ENCODE data around the gene EPHB2.
A peak's percentile ranks its signal among the peaks of the same experiment; 100 is the strongest.

Gene EPHB2

GRCh38 chr1:22857661-22858060 lies 147.0 kb downstream of the EPHB2 start:
- Histone ChIP-seq H2AK5ac (ENCODE audit: low read depth, low read length) (no peak overlapping the region), H3K14ac (ENCODE audit: low read length) (no peak overlapping the region), H2BK12ac (ENCODE audit: low read length) (no peak overlapping the region), H2AFZ (ENCODE audit: low read length) (no peak overlapping the region), H3K23ac (ENCODE audit: low read depth, low read length, poor library complexity) (no peak overlapping the region), H2BK5ac (ENCODE audit: low read length) (no peak overlapping the region), H3K9ac (ENCODE audit: low read depth, low read length, poor library complexity) (no peak overlapping the region), H3K18ac (ENCODE audit: low read length) (no peak overlapping the region), H3K4me1 (ENCODE audit: control insufficient read depth in 2 of 2, insufficient read depth in 1 of 2, low read depth in 1 of 2, low read length in 2 of 2) (no peaks in the 10 kb centered on the region), H3K79me1 (ENCODE audit: low read depth, low read length) (no peaks in the 10 kb centered on the region), H2BK120ac (ENCODE audit: low read depth, low read length) (no peak overlapping the region), H3K27ac (replicated peaks; ENCODE audit: low read length) (no peak overlapping the region), H3K4me2 (ENCODE audit: insufficient read depth, low read length, poor library complexity, severe bottlenecking) (no peak overlapping the region), H3K27me3 (ENCODE audit: control insufficient read depth in 3 of 3, insufficient read depth in 3 of 3, low read depth in 1 of 3, low read length in 3 of 3) (peaks cover 0 to 4% (median 0%) of the 10 kb centered on the region in 3 experiments), H3K4ac (ENCODE audit: low read length) (no peak overlapping the region), H2BK15ac (ENCODE audit: low read length) (no peak overlapping the region), H4K8ac (ENCODE audit: low read depth, low read length) (no peak overlapping the region), H3K36me3 (replicated peaks in 1 of 2; ENCODE audit: control insufficient read depth in 2 of 2, insufficient read depth in 2 of 2, low read length in 2 of 2) (no peaks in the 10 kb centered on the region), H4K91ac (ENCODE audit: low read depth, low read length, poor library complexity) (no peak overlapping the region), H3K4me3 (ENCODE audit: low read length in 2 of 2) (no peak overlapping the region), H3K9me3 (replicated peaks in 1 of 2; ENCODE audit: control insufficient read depth in 2 of 2, insufficient read depth in 1 of 2, low read depth in 1 of 2, low read length in 2 of 2) (no peaks in the 10 kb centered on the region)
- no peak for DNase-seq (ENCODE audit: low spot score)
- no CpG with 5 or more reads among the region's 7 CpGs for WGBS, 2 donors (ENCODE audit: extremely low coverage in 2 of 2, insufficient read length in 2 of 2, insufficient replicate concordance in 1 of 2)

GRCh38 chr1:22860414-22860800 lies 149.8 kb downstream of the EPHB2 start:
- no peak overlapping the region for H3K14ac ChIP-seq (ENCODE audit: low read length)
- H3K9me3 ChIP-seq (replicated peaks in 1 of 2; ENCODE audit: control insufficient read depth in 2 of 2, insufficient read depth in 1 of 2, low read depth in 1 of 2, low read length in 2 of 2): no peaks in the 10 kb centered on the region
- peaks cover 10 to 13% of the 10 kb centered on the region in 2 donors for H3K36me3 ChIP-seq (replicated peaks in 1 of 2; ENCODE audit: control insufficient read depth in 2 of 2, insufficient read depth in 2 of 2, low read length in 2 of 2)
- H2AK5ac ChIP-seq (ENCODE audit: low read depth, low read length): peak overlapping the region; percentile 26
- no peak for DNase-seq (ENCODE audit: low spot score)
- H3K4me1 ChIP-seq (ENCODE audit: control insufficient read depth in 2 of 2, insufficient read depth in 1 of 2, low read depth in 1 of 2, low read length in 2 of 2): no peaks in the 10 kb centered on the region
- no peak overlapping the region for H3K4me3 ChIP-seq (ENCODE audit: low read length in 2 of 2)
- peak overlapping the region; percentile 26 for H3K23ac ChIP-seq (ENCODE audit: low read depth, low read length, poor library complexity)
- H2BK120ac ChIP-seq (ENCODE audit: low read depth, low read length): no peak overlapping the region
- no peak overlapping the region for H3K4me2 ChIP-seq (ENCODE audit: insufficient read depth, low read length, poor library complexity, severe bottlenecking)
- H3K27ac ChIP-seq (replicated peaks; ENCODE audit: low read length): no peak overlapping the region
- no CpG with 5 or more reads among the region's 9 CpGs for WGBS, 2 donors (ENCODE audit: extremely low coverage in 2 of 2, insufficient read length in 2 of 2, insufficient replicate concordance in 1 of 2)
- H2BK12ac ChIP-seq (ENCODE audit: low read length): no peak overlapping the region
- H2BK5ac ChIP-seq (ENCODE audit: low read length): no peak overlapping the region
- H3K9ac ChIP-seq (ENCODE audit: low read depth, low read length, poor library complexity): peak overlapping the region; percentile 8
- no peak overlapping the region for H4K91ac ChIP-seq (ENCODE audit: low read depth, low read length, poor library complexity)
- H2AFZ ChIP-seq (ENCODE audit: low read length): no peak overlapping the region
- peak overlapping the region; percentile 63 for H3K18ac ChIP-seq (ENCODE audit: low read length)
- H3K4ac ChIP-seq (ENCODE audit: low read length): no peak overlapping the region
- H2BK15ac ChIP-seq (ENCODE audit: low read length): peak overlapping the region; percentile 32
- no peaks in the 10 kb centered on the region for H3K79me1 ChIP-seq (ENCODE audit: low read depth, low read length)
- H4K8ac ChIP-seq (ENCODE audit: low read depth, low read length): no peak overlapping the region
- no peaks in the 10 kb centered on the region for H3K27me3 ChIP-seq (ENCODE audit: control insufficient read depth in 3 of 3, insufficient read depth in 3 of 3, low read depth in 1 of 3, low read length in 3 of 3)

- Histone ChIP-seq H2BK12ac (ENCODE audit: low read length) (no peak overlapping the region), H4K91ac (ENCODE audit: low read depth, low read length, poor library complexity) (no peak overlapping the region), H3K27me3 (ENCODE audit: control insufficient read depth in 3 of 3, insufficient read depth in 3 of 3, low read depth in 1 of 3, low read length in 3 of 3) (no peaks in the 10 kb centered on the region), H2BK120ac (ENCODE audit: low read depth, low read length) (no peak overlapping the region), H3K36me3 (replicated peaks in 1 of 2; ENCODE audit: control insufficient read depth in 2 of 2, insufficient read depth in 2 of 2, low read length in 2 of 2) (peaks cover 14 to 18% of the 10 kb centered on the region in 2 donors), H2BK5ac (ENCODE audit: low read length) (no peak overlapping the region), H3K23ac (ENCODE audit: low read depth, low read length, poor library complexity) (peak overlapping the region; percentile 26), H3K9me3 (replicated peaks in 1 of 2; ENCODE audit: control insufficient read depth in 2 of 2, insufficient read depth in 1 of 2, low read depth in 1 of 2, low read length in 2 of 2) (no peaks in the 10 kb centered on the region), H3K14ac (ENCODE audit: low read length) (no peak overlapping the region), H2BK15ac (ENCODE audit: low read length) (no peak overlapping the region), H3K4me1 (ENCODE audit: control insufficient read depth in 2 of 2, insufficient read depth in 1 of 2, low read depth in 1 of 2, low read length in 2 of 2) (no peaks in the 10 kb centered on the region), H4K8ac (ENCODE audit: low read depth, low read length) (no peak overlapping the region), H3K9ac (ENCODE audit: low read depth, low read length, poor library complexity) (no peak overlapping the region), H3K4me2 (ENCODE audit: insufficient read depth, low read length, poor library complexity, severe bottlenecking) (no peak overlapping the region), H3K4ac (ENCODE audit: low read length) (no peak overlapping the region), H3K18ac (ENCODE audit: low read length) (peak overlapping the region; percentile 48), H3K79me1 (ENCODE audit: low read depth, low read length) (no peaks in the 10 kb centered on the region), H2AFZ (ENCODE audit: low read length) (no peak overlapping the region), H3K4me3 (ENCODE audit: low read length in 2 of 2) (no peak overlapping the region), H2AK5ac (ENCODE audit: low read depth, low read length) (peak overlapping the region; percentile 26), H3K27ac (replicated peaks; ENCODE audit: low read length) (no peak overlapping the region)
- DNase-seq (ENCODE audit: low spot score): no peak
- WGBS, 2 donors (ENCODE audit: extremely low coverage in 2 of 2, insufficient read length in 2 of 2, insufficient replicate concordance in 1 of 2): no CpG with 5 or more reads among the region's 4 CpGs
Observed at GRCh38 chr1:22860883-22861385, 150.3 kb downstream of the EPHB2 start.

- Histone ChIP-seq H2AK5ac (ENCODE audit: low read depth, low read length) (no peak overlapping the region), H3K14ac (ENCODE audit: low read length) (no peak overlapping the region), H3K18ac (ENCODE audit: low read length) (no peak overlapping the region), H3K23ac (ENCODE audit: low read depth, low read length, poor library complexity) (no peak overlapping the region), H3K9ac (ENCODE audit: low read depth, low read length, poor library complexity) (no peak overlapping the region), H3K4ac (ENCODE audit: low read length) (no peak overlapping the region), H3K9me3 (replicated peaks in 1 of 2; ENCODE audit: control insufficient read depth in 2 of 2, insufficient read depth in 1 of 2, low read depth in 1 of 2, low read length in 2 of 2) (no peaks in the 10 kb centered on the region), H4K8ac (ENCODE audit: low read depth, low read length) (no peak overlapping the region), H3K27ac (replicated peaks; ENCODE audit: low read length) (no peak overlapping the region), H2BK120ac (ENCODE audit: low read depth, low read length) (no peak overlapping the region), H2AFZ (ENCODE audit: low read length) (no peak overlapping the region), H4K91ac (ENCODE audit: low read depth, low read length, poor library complexity) (no peak overlapping the region), H3K79me1 (ENCODE audit: low read depth, low read length) (no peaks in the 10 kb centered on the region), H3K4me3 (ENCODE audit: low read length in 2 of 2) (no peak overlapping the region), H2BK5ac (ENCODE audit: low read length) (no peak overlapping the region), H2BK12ac (ENCODE audit: low read length) (no peak overlapping the region), H3K36me3 (replicated peaks in 1 of 2; ENCODE audit: control insufficient read depth in 2 of 2, insufficient read depth in 2 of 2, low read length in 2 of 2) (peaks cover 17 to 22% of the 10 kb centered on the region in 2 donors), H2BK15ac (ENCODE audit: low read length) (no peak overlapping the region), H3K4me2 (ENCODE audit: insufficient read depth, low read length, poor library complexity, severe bottlenecking) (no peak overlapping the region), H3K27me3 (ENCODE audit: control insufficient read depth in 3 of 3, insufficient read depth in 3 of 3, low read depth in 1 of 3, low read length in 3 of 3) (no peaks in the 10 kb centered on the region), H3K4me1 (ENCODE audit: control insufficient read depth in 2 of 2, insufficient read depth in 1 of 2, low read depth in 1 of 2, low read length in 2 of 2) (no peaks in the 10 kb centered on the region)
- DNase-seq (ENCODE audit: low spot score): peak; percentile 35
- WGBS, 2 donors (ENCODE audit: extremely low coverage in 2 of 2, insufficient read length in 2 of 2, insufficient replicate concordance in 1 of 2): no CpG with 5 or more reads among the region's 4 CpGs
Observed at GRCh38 chr1:22861764-22862440, 151.3 kb downstream of the EPHB2 start.

Data from neuronal stem cell (in vitro differentiated cells).